SK-N-SH treated with all-trans-retinoic acid at 6 μM for 48 hours (cell line): ENCODE measurements around the gene C17orf113.

Experiments used
- ATAC-seq: fragments of 200-7000 bp; cut with Tn5 transposase; 3 replicates; pipeline ENCODE4 v1.9.1; 2020; ENCODE audit warnings: mild to moderate bottlenecking, moderate library complexity
- ARNTL ChIP-seq: fragments of 450-650 bp; formaldehyde crosslinking; IDR thresholded peaks from 2 replicates; pipeline ENCODE4 v1.5.0; 2020; ENCODE audit warnings: low read depth, mild to moderate bottlenecking, moderate library complexity, borderline replicate concordance
- BACH2 ChIP-seq: fragments of 250-450 bp; sonication (Bioruptor Pico); IDR thresholded peaks from 2 replicates; pipeline ENCODE4 v1.9.0; 2021; ENCODE audit warnings: mild to moderate bottlenecking, borderline replicate concordance
- CSDC2 ChIP-seq: fragments of 250-450 bp; sonication (Bioruptor Pico); IDR thresholded peaks from 2 replicates; pipeline ENCODE4 v1.5.0; 2020; ENCODE audit warnings: mild to moderate bottlenecking, moderate library complexity
- ESRRG ChIP-seq: fragments of 250-450 bp; sonication (Bioruptor Pico); IDR thresholded peaks from 2 replicates; pipeline ENCODE4 v1.6.1; 2021; ENCODE audit warnings: mild to moderate bottlenecking
- GLIS3 ChIP-seq: fragments of 250-450 bp; sonication (Bioruptor Pico); IDR thresholded peaks from 2 replicates; pipeline ENCODE4 v1.5.0; 2020; ENCODE audit warnings: mild to moderate bottlenecking, moderate library complexity
- OSR1 ChIP-seq: fragments of 250-450 bp; sonication (Bioruptor Pico); IDR thresholded peaks from 2 replicates; pipeline ENCODE4 v1.8.0; 2022; ENCODE audit warnings: moderate library complexity, mild to moderate bottlenecking, inconsistent platforms
- PATZ1 ChIP-seq: fragments of 250-450 bp; sonication (Bioruptor Pico); IDR thresholded peaks from 2 replicates; pipeline ENCODE4 v1.8.0; 2020; ENCODE audit warnings: mild to moderate bottlenecking, moderate library complexity, borderline replicate concordance
- PPARA ChIP-seq: fragments of 250-450 bp; sonication (Bioruptor Pico); IDR thresholded peaks from 2 replicates; pipeline ENCODE4 v1.5.0; 2020; ENCODE audit warnings: mild to moderate bottlenecking, borderline replicate concordance
- RARB ChIP-seq: fragments of 250-450 bp; sonication (Bioruptor Pico); IDR thresholded peaks from 2 replicates; pipeline ENCODE4 v1.8.0; 2021; ENCODE audit warnings: mild to moderate bottlenecking, moderate library complexity
- SNAI2 ChIP-seq: fragments of 250-450 bp; sonication (Bioruptor Pico); IDR thresholded peaks from 2 replicates; pipeline ENCODE4 v1.5.0; 2020; ENCODE audit warnings: mild to moderate bottlenecking, moderate library complexity
- TCF4 ChIP-seq: fragments of 250-450 bp; sonication (Bioruptor Pico); IDR thresholded peaks from 2 replicates; pipeline ENCODE4 v1.8.0; 2021; ENCODE audit warnings: mild to moderate bottlenecking, moderate library complexity, borderline replicate concordance
- TOX ChIP-seq: fragments of 250-450 bp; sonication (Bioruptor Pico); IDR thresholded peaks from 2 replicates; pipeline ENCODE4 v1.8.0; 2021; ENCODE audit warnings: mild to moderate bottlenecking, moderate library complexity, borderline replicate concordance
- ZC3H10 ChIP-seq: fragments of 250-450 bp; sonication (Bioruptor Pico); IDR thresholded peaks from 2 replicates; pipeline ENCODE4 v1.5.1; 2021; ENCODE audit warnings: mild to moderate bottlenecking, moderate library complexity
- ZFP3 ChIP-seq: fragments of 250-450 bp; sonication (Bioruptor Pico); IDR thresholded peaks from 2 replicates; pipeline ENCODE4 v1.5.0; 2020; ENCODE audit warnings: mild to moderate bottlenecking, moderate library complexity
- ZFP30 ChIP-seq: fragments of 450-650 bp; formaldehyde crosslinking; IDR thresholded peaks from 2 replicates; pipeline ENCODE4 v1.5.0; 2022; ENCODE audit warnings: mild to moderate bottlenecking, moderate library complexity
- ZNF70 ChIP-seq: fragments of 450-650 bp; formaldehyde crosslinking; IDR thresholded peaks from 2 replicates; pipeline ENCODE4 v1.5.0; 2020; ENCODE audit warnings: mild to moderate bottlenecking, moderate library complexity
- ZNF8 ChIP-seq: fragments of 450-650 bp; formaldehyde crosslinking; IDR thresholded peaks from 2 replicates; pipeline ENCODE4 v1.5.0; 2020; ENCODE audit warnings: mild to moderate bottlenecking, moderate library complexity
- TF ChIP-seq, protein P1 (sequence below): fragments of 250-450 bp; sonication (Bioruptor Pico); IDR thresholded peaks from 2 replicates; pipeline ENCODE4 v1.5.0; 2020; ENCODE audit warnings: mild to moderate bottlenecking, moderate library complexity
- TF ChIP-seq, protein P2 (sequence below): fragments of 250-450 bp; sonication (Bioruptor Pico); IDR thresholded peaks from 2 replicates; pipeline ENCODE4 v1.8.0; 2021; ENCODE audit warnings: low read depth, mild to moderate bottlenecking, moderate library complexity, borderline replicate concordance

C17orf113 gene

DNA sequence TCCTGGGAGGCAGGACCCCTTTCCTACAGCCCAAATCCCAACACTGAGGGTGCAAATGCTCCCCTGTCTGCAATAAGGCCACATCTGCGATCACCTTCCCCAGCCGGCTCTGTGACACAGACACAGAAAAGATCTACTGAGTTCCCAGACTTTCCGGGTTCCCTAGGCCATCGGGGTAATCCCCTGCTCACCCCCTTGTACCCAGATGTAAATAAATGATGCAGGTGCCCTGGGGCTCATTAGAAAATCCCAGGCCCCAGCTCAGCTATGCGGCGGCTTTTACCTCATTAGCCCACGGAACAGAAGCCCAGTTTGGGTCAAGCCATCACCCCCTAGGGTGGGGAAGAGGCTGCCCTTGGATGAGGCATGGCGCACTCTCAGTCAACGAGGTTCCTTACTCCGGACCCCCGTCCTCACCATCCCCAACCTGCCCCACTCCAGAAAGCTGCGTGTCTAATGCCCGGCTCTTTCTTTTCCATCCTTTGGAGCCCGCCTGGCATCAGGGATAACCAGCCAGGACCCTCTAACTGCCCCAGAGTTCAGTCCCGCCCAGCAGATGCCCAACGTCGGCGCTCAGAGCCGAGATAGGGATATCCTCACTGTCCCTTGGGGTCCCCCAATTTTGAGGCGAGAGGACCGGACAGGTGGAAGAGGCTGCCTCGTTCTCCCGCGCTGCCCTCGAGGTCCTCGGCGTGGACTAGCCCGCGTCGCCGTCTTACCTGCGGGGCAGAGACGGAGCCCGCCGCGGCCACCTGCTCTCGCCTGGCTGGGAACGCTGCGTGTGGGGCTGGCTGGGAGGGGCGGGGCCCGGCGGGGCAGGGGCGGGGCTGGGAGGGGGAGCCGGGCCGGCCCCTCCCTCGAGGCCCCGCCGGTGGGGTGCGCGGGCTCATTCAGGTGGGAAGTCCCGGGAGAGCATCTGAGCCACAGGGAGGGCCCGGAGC lies 47.6 kb upstream of the C17orf113 start, which contains the start of gene ZNF385C (continued):
- TF ChIP-seq, protein P1, sequence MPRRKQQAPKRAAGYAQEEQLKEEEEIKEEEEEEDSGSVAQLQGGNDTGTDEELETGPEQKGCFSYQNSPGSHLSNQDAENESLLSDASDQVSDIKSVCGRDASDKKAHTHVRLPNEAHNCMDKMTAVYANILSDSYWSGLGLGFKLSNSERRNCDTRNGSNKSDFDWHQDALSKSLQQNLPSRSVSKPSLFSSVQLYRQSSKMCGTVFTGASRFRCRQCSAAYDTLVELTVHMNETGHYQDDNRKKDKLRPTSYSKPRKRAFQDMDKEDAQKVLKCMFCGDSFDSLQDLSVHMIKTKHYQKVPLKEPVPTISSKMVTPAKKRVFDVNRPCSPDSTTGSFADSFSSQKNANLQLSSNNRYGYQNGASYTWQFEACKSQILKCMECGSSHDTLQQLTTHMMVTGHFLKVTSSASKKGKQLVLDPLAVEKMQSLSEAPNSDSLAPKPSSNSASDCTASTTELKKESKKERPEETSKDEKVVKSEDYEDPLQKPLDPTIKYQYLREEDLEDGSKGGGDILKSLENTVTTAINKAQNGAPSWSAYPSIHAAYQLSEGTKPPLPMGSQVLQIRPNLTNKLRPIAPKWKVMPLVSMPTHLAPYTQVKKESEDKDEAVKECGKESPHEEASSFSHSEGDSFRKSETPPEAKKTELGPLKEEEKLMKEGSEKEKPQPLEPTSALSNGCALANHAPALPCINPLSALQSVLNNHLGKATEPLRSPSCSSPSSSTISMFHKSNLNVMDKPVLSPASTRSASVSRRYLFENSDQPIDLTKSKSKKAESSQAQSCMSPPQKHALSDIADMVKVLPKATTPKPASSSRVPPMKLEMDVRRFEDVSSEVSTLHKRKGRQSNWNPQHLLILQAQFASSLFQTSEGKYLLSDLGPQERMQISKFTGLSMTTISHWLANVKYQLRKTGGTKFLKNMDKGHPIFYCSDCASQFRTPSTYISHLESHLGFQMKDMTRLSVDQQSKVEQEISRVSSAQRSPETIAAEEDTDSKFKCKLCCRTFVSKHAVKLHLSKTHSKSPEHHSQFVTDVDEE, result no peak
- TF ChIP-seq ZNF8 (CRISPR knock-in tag) (no peak), ARNTL (no peak), GLIS3 (CRISPR knock-in tag) (no peak), BACH2 (CRISPR knock-in tag) (no peak), SNAI2 (CRISPR knock-in tag) (no peak), ZNF70 (CRISPR knock-in tag) (no peak)

- TF ChIP-seq, protein P2, sequence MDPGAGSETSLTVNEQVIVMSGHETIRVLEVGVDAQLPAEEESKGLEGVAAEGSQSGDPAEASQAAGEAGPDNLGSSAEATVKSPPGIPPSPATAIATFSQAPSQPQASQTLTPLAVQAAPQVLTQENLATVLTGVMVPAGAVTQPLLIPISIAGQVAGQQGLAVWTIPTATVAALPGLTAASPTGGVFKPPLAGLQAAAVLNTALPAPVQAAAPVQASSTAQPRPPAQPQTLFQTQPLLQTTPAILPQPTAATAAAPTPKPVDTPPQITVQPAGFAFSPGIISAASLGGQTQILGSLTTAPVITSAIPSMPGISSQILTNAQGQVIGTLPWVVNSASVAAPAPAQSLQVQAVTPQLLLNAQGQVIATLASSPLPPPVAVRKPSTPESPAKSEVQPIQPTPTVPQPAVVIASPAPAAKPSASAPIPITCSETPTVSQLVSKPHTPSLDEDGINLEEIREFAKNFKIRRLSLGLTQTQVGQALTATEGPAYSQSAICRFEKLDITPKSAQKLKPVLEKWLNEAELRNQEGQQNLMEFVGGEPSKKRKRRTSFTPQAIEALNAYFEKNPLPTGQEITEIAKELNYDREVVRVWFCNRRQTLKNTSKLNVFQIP (CRISPR knock-in tag), result no peak
- TF ChIP-seq ZNF70 (CRISPR knock-in tag) (no peak), ESRRG (no peak), GLIS3 (CRISPR knock-in tag) (no peak), OSR1 (CRISPR knock-in tag) (no peak), BACH2 (CRISPR knock-in tag) (no peak)
- ATAC-seq, result no peak
These were observed 46.1 kb upstream of the C17orf113 start for GRCh38 chr17:42096360-42097111.

GRCh38 chr17:42094375-42095069 lies 44.1 kb upstream of the C17orf113 start:
- no peak for TF ChIP-seq PATZ1 (CRISPR knock-in tag)
- TF ChIP-seq ARNTL, result no peak
- TF ChIP-seq PPARA (CRISPR knock-in tag), result no peak
- TF ChIP-seq TCF4 (CRISPR knock-in tag), result no peak
- TF ChIP-seq ZNF8 (CRISPR knock-in tag), result no peak
- no peak for TF ChIP-seq ZFP30 (CRISPR knock-in tag)
- no peak for TF ChIP-seq RARB (CRISPR knock-in tag)
- TF ChIP-seq, protein P2 (CRISPR knock-in tag), result no peak
- ATAC-seq, result no peak

- TF ChIP-seq, protein P2 (CRISPR knock-in tag), result no peak
- TF ChIP-seq OSR1 (CRISPR knock-in tag) (no peak), TCF4 (CRISPR knock-in tag) (no peak), ARNTL (no peak), SNAI2 (CRISPR knock-in tag) (no peak), TOX (CRISPR knock-in tag) (no peak), RARB (CRISPR knock-in tag) (no peak), ZC3H10 (CRISPR knock-in tag) (no peak), PATZ1 (CRISPR knock-in tag) (no peak), ZFP30 (CRISPR knock-in tag) (no peak), CSDC2 (no peak), ESRRG (no peak), ZNF70 (CRISPR knock-in tag) (no peak), ZFP3 (CRISPR knock-in tag) (no peak)
- ATAC-seq, result no peak
These were observed 42.5 kb upstream of the C17orf113 start for GRCh38 chr17:42092939-42093338.
